ENCODE measurements around the gene TMA16. TPM values are rescaled to one million over a fixed set of nuclear protein-coding genes. Genes with fewer than 3 reads are reported as not detected.

The TMA16 gene
- total RNA-seq, 4 donors from 2014 or later = 11.2 to 49.6 (median 33.4) TPM

- Histone ChIP-seq H3K27me3 (no peaks in the 10 kb centered on the region), H3K27ac (no peak overlapping the region), H3K4me1 (no peaks in the 10 kb centered on the region), H3K36me3 (no peaks in the 10 kb centered on the region), H3K4me3 (no peak overlapping the region), H3K9me3 (no peaks in the 10 kb centered on the region)
- TF ChIP-seq POLR2A (IDR thresholded peaks at IDR 0.05) = no peak
- no peak for TF ChIP-seq CTCF (IDR thresholded peaks at IDR 0.05)
- no peak for DNase-seq
- intact Hi-C loops (cut with DNase I; ENCODE audit: low total_unique reads) = no loop called here
Measured at GRCh38 chr4:163568843-163569242, 74.4 kb downstream of the TMA16 start.

Other genes starting within 250 kb of the TMA16 start
- 10 to 100 TPM in 2 of 4 donors, 1 to 10 TPM in 2; 5.9 to 26.8 (median 8.7) TPM for gene NPY1R, start 162.1 kb upstream of the TMA16 start, total RNA-seq
- gene NPY5R, start 150.8 kb upstream of the TMA16 start, total RNA-seq = under 1 TPM in 2 of 4 donors, not detected in 2; 0.35 to 0.40 TPM
- gene TKTL2, start 20.9 kb upstream of the TMA16 start, total RNA-seq = under 1 TPM in 1 of 4 donors, not detected in 3; 0.07 TPM